Neural cell (in vitro differentiated cells): Measurements from ENCODE around the gene BTBD1. TPM values are rescaled to one million over a fixed set of nuclear protein-coding genes. Genes with fewer than 3 reads are reported as not detected.

Source experiments
- H2AFZ ChIP-seq: fragments of 200-600, 300-800 bp; sonication (generic), shearing (Covaris generic); 2 replicates; pipeline ENCODE4 v1.6.0; 2014; ENCODE audit warnings: low read depth, mild to moderate bottlenecking, antibody characterized with exemption, low read length, moderate library complexity
- H3F3A ChIP-seq: fragments of 200-600 bp; shearing (Covaris generic); 2 replicates; pipeline ENCODE4 v1.6.1; 2016; ENCODE audit warnings: mild to moderate bottlenecking, moderate library complexity, mixed read lengths, antibody characterized with exemption, low read length; ENCODE audit not compliant: insufficient read depth, poor library complexity, severe bottlenecking
- H3K27ac ChIP-seq: fragments of 200-600, 300-800 bp; sonication (generic), shearing (Covaris generic); 2 replicates; pipeline ENCODE4 v1.5.1; 2014; ENCODE audit warnings: mild to moderate bottlenecking, low read length, moderate library complexity
- H3K27me3 ChIP-seq: fragments of 300-800, 200-600 bp; sonication (generic), shearing (Covaris generic); 2 replicates; pipeline ENCODE4 v1.6.0; 2014; ENCODE audit warnings: mild to moderate bottlenecking, low read depth, low read length, moderate library complexity; ENCODE audit not compliant: insufficient read depth
- H3K36me3 ChIP-seq: fragments of 300-800, 200-600 bp; sonication (generic), shearing (Covaris generic); 2 replicates; pipeline ENCODE4 v1.5.1; 2014; ENCODE audit warnings: mild to moderate bottlenecking, antibody characterized with exemption, low read length, moderate library complexity; ENCODE audit not compliant: insufficient read depth
- H3K4me2 ChIP-seq: fragments of 300-800, 200-600 bp; sonication (generic), shearing (Covaris generic); 2 replicates; pipeline ENCODE4 v1.6.0; 2014; ENCODE audit warnings: mild to moderate bottlenecking, low read length
- H3K4me3 ChIP-seq: fragments of 300-800, 200-600 bp; sonication (generic), shearing (Covaris generic); 2 replicates; pipeline ENCODE4 v1.5.1; 2014; ENCODE audit warnings: mild to moderate bottlenecking, low read length, moderate library complexity
- H3K79me2 ChIP-seq: fragments of 200-600 bp; shearing (Covaris generic); replicated peaks from 2 replicates; pipeline ENCODE4 v1.6.0; 2014; ENCODE audit warnings: mild to moderate bottlenecking, low read length, moderate library complexity; ENCODE audit not compliant: insufficient read depth
- H3K9ac ChIP-seq: fragments of 300-800, 200-600 bp; sonication (generic), shearing (Covaris generic); 2 replicates; pipeline ENCODE4 v1.6.1; 2016; ENCODE audit warnings: mild to moderate bottlenecking, low read length, mixed read lengths
- H3K9me2 ChIP-seq: fragments of 200-600 bp; shearing (Covaris generic); 2 replicates; pipeline ENCODE4 v1.6.1; 2016; ENCODE audit warnings: mild to moderate bottlenecking, low read length, mixed read lengths; ENCODE audit not compliant: insufficient read depth
- H3K9me3 ChIP-seq: fragments of 200-600, 300-800 bp; sonication (generic), shearing (Covaris generic); 2 replicates; pipeline ENCODE4 v1.6.1; 2016; ENCODE audit warnings: mild to moderate bottlenecking, mixed run types, low read length, moderate library complexity, mixed read lengths
- H4K20me1 ChIP-seq: fragments of 200-600 bp; shearing (Covaris generic); 2 replicates; pipeline ENCODE4 v1.6.1; 2016; ENCODE audit warnings: mild to moderate bottlenecking, mixed run types; ENCODE audit not compliant: insufficient read depth
- EP300 ChIP-seq: fragments of 450-650 bp; conservative IDR thresholded peaks from 2 replicates; pipeline ENCODE4 v1.6.1; 2014; ENCODE audit warnings: antibody characterized with exemption, mild to moderate bottlenecking, moderate library complexity; ENCODE audit not compliant: poor library complexity, severe bottlenecking
- EZH2 ChIP-seq: fragments of 200-600, 300-800 bp; shearing (Covaris generic), sonication (generic); IDR thresholded peaks from 2 replicates; pipeline ENCODE4 v1.6.1; 2014; ENCODE audit warnings: antibody characterized with exemption, low read length, borderline replicate concordance, mild to moderate bottlenecking; ENCODE audit not compliant: insufficient read depth, poor library complexity, severe bottlenecking
- MXI1 ChIP-seq: fragments of 450-650 bp; conservative IDR thresholded peaks from 2 replicates; pipeline ENCODE4 v1.6.1; 2014; ENCODE audit warnings: antibody characterized with exemption, mild to moderate bottlenecking; ENCODE audit not compliant: poor library complexity, severe bottlenecking
- POLR2AphosphoS5 ChIP-seq: IDR thresholded peaks from 2 replicates; pipeline ENCODE4 v1.6.1; 2012
- RAD21 ChIP-seq: fragments of 450-650 bp; conservative IDR thresholded peaks from 2 replicates; pipeline ENCODE4 v1.6.1; 2014; ENCODE audit warnings: antibody characterized with exemption, mild to moderate bottlenecking, moderate library complexity
- REST ChIP-seq: IDR thresholded peaks from 2 replicates; pipeline ENCODE4 v1.6.1; 2012; ENCODE audit warnings: borderline replicate concordance
- SMC3 ChIP-seq: fragments of 450-650 bp; conservative IDR thresholded peaks from 2 replicates; pipeline ENCODE4 v1.6.1; 2014; ENCODE audit warnings: antibody characterized with exemption, mild to moderate bottlenecking, moderate library complexity; ENCODE audit not compliant: poor library complexity
- TAF1 ChIP-seq: IDR thresholded peaks from 2 replicates; pipeline ENCODE4 v1.6.1; 2012; ENCODE audit warnings: low read depth
- polyA plus RNA-seq: library from polyadenylated mRNA; depleted of rRNA; stranded (reverse); fragments of >200 nt; gene quantifications from 2 replicates; pipeline ENCODE4 v1.2.3, GENCODE V29; 2014
- TF ChIP-seq, protein P1 (sequence below): fragments of 450-650 bp; IDR thresholded peaks from 2 replicates; pipeline ENCODE4 v1.5.1; 2014; ENCODE audit warnings: antibody characterized with exemption, mild to moderate bottlenecking, moderate library complexity; ENCODE audit not compliant: poor library complexity, severe bottlenecking

The BTBD1 gene
- polyA plus RNA-seq, 1 donor from 2014 or later: 153 TPM

GRCh38 chr15:82970078-82970686 is 96.9 kb downstream of the BTBD1 start:
- Histone ChIP-seq H4K20me1 (no peaks in the 10 kb centered on the region), H2AFZ (no peak overlapping the region), H3F3A (no peaks in the 10 kb centered on the region), H3K9me2 (no peaks in the 10 kb centered on the region), H3K27me3 (no peaks in the 10 kb centered on the region), H3K4me2 (no peak overlapping the region), H3K9me3 (no peaks in the 10 kb centered on the region), H3K27ac (no peak overlapping the region), H3K79me2 (no peaks in the 10 kb centered on the region), H3K36me3 (no peaks in the 10 kb centered on the region), H3K9ac (no peak overlapping the region), H3K4me3 (no peak overlapping the region)
- no peak for TF ChIP-seq EZH2

DNA sequence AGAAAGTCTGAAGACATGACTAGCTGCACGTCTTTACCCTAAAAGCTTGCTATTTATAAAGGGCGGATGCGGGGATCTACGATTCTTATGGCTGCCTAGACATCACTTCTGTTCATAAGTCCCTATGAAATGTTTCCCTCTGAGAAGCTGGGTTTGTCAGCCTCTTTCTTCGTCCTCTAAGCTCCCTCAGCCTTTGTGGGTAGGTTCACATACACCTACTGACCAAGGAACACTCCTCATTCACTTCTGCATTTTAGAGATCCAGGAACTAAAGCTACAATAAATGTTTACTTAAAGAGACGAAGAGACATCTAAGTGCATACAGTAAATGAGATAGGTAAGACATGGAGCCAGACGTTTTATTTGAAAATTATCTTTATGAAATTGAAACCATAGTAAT is 97.7 kb downstream of the BTBD1 start:
- Histone ChIP-seq H3K9me3 (no peaks in the 10 kb centered on the region), H3K27ac (no peak overlapping the region), H3K4me3 (no peak overlapping the region), H3K4me2 (no peak overlapping the region), H3K36me3 (no peaks in the 10 kb centered on the region), H3F3A (no peaks in the 10 kb centered on the region), H4K20me1 (no peaks in the 10 kb centered on the region), H3K79me2 (no peaks in the 10 kb centered on the region), H3K9ac (no peak overlapping the region), H3K27me3 (no peaks in the 10 kb centered on the region), H3K9me2 (no peaks in the 10 kb centered on the region), H2AFZ (no peak overlapping the region)
- TF ChIP-seq, protein P1, sequence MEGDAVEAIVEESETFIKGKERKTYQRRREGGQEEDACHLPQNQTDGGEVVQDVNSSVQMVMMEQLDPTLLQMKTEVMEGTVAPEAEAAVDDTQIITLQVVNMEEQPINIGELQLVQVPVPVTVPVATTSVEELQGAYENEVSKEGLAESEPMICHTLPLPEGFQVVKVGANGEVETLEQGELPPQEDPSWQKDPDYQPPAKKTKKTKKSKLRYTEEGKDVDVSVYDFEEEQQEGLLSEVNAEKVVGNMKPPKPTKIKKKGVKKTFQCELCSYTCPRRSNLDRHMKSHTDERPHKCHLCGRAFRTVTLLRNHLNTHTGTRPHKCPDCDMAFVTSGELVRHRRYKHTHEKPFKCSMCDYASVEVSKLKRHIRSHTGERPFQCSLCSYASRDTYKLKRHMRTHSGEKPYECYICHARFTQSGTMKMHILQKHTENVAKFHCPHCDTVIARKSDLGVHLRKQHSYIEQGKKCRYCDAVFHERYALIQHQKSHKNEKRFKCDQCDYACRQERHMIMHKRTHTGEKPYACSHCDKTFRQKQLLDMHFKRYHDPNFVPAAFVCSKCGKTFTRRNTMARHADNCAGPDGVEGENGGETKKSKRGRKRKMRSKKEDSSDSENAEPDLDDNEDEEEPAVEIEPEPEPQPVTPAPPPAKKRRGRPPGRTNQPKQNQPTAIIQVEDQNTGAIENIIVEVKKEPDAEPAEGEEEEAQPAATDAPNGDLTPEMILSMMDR: no peak
- no peak for TF ChIP-seq RAD21
- no peak for TF ChIP-seq MXI1
- TF ChIP-seq POLR2AphosphoS5: no peak
- TF ChIP-seq REST: no peak
- TF ChIP-seq SMC3: no peak
- TF ChIP-seq TAF1: no peak
- no peak for TF ChIP-seq EZH2
- TF ChIP-seq EP300: no peak
